Measurements from ENCODE around the gene HNRNPM.
"Not testable (repeated sequence)": the region's sequence is repeated elsewhere in the genome, so short reads cannot be mapped to it uniquely, and the experiment has no call there.

HNRNPM gene, protein sequence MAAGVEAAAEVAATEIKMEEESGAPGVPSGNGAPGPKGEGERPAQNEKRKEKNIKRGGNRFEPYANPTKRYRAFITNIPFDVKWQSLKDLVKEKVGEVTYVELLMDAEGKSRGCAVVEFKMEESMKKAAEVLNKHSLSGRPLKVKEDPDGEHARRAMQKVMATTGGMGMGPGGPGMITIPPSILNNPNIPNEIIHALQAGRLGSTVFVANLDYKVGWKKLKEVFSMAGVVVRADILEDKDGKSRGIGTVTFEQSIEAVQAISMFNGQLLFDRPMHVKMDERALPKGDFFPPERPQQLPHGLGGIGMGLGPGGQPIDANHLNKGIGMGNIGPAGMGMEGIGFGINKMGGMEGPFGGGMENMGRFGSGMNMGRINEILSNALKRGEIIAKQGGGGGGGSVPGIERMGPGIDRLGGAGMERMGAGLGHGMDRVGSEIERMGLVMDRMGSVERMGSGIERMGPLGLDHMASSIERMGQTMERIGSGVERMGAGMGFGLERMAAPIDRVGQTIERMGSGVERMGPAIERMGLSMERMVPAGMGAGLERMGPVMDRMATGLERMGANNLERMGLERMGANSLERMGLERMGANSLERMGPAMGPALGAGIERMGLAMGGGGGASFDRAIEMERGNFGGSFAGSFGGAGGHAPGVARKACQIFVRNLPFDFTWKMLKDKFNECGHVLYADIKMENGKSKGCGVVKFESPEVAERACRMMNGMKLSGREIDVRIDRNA

DNA sequence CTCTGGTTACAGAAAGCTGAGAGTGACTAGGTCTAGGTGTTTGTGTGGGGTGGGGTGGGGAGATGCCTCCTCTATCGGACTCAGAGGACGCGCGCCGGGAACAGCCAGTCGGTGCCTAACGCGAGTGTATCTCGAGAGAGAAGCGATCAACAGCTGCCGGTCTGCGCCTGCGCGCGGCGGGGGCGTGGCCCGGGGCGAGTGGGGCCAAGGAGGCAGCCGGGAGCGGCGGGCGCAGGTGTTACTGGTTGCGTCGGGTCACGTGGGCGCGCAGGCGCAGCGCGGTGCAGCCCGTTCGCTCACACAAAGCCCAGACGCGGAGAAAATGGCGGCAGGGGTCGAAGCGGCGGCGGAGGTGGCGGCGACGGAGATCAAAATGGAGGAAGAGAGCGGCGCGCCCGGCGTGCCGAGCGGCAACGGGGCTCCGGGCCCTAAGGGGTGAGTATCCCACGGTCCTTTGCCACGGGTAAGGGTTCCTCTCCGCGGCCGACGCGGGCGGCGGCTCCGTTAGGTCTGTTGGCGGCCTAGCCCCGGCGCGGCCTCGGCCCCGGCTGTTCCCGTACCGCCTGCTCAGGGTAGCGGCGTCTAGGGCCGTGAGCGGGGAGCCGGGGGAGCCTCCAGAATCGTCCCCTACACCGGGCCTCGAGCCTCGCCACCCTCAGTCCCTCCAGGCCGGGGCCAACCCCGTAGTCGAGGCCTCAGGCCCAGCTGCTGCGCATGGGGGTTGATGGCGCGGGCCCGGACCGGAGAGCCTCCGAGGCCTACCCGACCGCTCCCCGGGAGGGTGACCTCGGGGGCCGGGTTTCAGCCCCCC, at the start of gene HNRNPM:
TSS of gene HNRNPM (plus strand) at position 299 of the 811 bp plus-strand sequence. CDS start at position 323, 24 bp downstream.
- in situ Hi-C loops (cut with HindIII; ENCODE audit: low pct_ligation_motif_present, low pct_unique_long_range_greater_than_20kb, low sequenced_read_pairs) = no loop called here
- peak; percentile 96 for DNase-seq

DNA sequence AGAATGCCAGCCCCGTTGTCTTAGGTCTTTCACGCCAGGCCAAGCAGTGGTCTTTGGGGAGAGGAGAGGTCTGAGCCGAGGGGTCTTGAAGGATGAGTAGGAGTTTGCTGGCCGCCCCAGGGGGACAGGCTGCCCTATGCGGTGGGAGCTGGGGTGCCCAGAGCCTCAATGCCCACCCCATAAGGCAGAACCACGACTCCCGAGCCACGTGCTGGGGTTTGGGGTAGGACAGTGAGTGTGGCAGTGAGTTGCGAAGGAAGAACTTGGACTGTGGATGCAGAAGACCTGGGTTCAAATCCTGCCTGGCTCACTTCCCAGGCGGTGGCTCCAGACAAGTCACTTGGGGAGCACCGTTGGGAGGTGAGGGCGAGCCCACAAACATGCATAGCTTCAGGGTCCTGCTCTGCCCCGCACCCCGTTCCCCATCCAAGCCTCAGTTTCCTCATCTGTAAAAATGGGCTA, 49.1 kb upstream of the HNRNPM start:
- in situ Hi-C loops (cut with HindIII; ENCODE audit: low pct_ligation_motif_present, low pct_unique_long_range_greater_than_20kb, low sequenced_read_pairs) = no loop called here
- no peak for DNase-seq

DNA sequence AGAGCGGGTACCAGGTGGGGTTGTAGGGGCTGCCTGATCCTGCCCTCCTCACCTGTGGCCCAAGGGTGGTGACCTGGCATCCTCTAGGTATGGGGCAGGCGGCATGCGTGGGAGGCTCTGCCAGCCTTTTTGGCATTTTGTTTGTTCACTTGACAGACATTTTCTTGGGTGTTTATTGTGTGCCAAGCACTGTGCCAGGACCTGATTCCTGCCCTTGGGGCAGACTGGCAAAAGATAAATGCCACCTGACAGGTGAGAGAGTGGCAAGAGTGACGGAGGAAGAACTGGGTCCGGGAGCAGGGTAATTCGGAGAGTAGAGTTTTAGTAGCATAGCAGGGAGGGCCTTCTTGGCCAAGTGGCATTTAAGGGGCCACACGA, 48.6 kb upstream of the HNRNPM start:
- in situ Hi-C loops (cut with HindIII; ENCODE audit: low pct_ligation_motif_present, low pct_unique_long_range_greater_than_20kb, low sequenced_read_pairs) = no loop called here
- no peak for DNase-seq

DNA sequence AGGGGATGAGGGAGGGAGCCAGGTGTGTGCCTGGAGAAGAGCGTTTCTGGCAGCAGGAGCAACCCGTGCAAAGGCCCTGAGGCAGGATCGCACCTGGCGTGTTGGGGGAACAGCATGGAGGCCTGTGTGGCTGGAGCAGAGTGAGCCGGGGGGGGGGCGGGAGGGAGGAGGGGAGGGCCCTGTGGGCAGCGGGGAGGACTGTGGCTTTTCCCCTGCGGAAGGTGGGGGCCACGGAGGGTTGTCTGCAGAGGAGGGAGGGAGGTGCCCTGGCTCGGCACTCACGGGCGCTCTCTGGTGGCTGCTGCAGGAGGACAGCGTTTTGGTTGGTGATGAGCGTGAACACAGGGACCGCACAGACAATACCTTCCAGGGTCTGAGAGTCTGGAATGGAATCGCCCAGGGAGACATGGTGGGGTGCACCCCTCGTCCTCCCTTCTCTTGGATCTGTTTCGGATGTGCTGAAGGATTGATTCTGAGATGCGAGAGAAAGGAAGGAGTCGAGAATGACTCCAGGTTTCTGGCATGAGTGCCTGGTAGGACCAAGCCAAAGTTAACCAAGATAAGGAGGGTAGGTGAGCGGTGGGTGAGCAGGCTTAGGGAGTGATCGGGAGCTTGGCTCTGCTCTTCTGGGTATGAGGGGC, 48.1 kb upstream of the HNRNPM start:
- in situ Hi-C loops (cut with HindIII; ENCODE audit: low pct_ligation_motif_present, low pct_unique_long_range_greater_than_20kb, low sequenced_read_pairs) = no loop called here
- DNase-seq = peak; percentile 42

DNA sequence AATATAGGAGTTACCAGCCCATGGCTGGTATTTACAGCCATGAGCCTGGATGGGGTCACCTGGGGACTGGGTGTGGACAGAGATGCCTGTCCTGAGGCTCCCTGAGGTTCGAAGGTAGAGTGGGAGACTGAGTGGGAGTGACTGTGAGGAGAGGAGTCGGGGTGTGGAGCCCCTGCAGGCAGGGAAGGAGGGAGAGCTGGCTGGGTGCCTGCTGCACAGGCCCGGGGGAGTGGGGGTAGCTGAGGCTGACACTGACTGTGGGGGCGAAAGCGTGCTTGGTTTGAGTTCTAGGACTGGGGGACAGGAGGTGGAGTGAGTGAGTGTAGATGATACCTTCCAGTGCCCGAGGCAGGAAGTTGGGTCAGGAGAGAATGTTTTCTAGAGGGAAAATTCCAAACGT, 47.5 kb upstream of the HNRNPM start:
- in situ Hi-C loops (cut with HindIII; ENCODE audit: low pct_ligation_motif_present, low pct_unique_long_range_greater_than_20kb, low sequenced_read_pairs) = no loop called here
- DNase-seq = no peak

DNA sequence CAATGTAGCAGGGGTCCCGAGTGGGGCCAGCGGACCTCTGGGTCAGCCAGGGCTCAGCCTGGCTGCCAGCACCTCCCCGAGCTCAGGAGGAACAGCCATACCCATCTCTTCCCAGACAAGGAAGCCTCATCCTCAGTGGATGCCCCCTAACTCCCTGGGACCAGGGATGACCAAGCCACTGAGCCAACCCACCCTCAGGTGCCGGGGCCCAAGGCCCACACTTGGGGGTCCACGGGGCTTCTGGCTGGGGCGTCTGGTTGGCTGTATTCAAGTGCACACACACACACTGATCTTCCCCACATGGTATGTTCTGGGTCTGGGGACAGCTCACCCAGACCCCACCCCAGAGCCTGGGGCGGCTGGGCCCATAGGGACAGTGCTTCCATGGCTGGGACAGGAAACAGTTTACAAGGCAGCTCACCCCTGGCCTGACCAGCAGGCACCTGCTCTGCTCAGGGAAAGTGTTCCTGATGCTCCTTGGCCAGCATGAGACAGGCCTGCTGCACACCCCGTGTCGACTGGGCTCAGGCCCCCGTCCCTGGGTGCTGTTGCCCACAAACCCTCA, 46.9 kb upstream of the HNRNPM start:
- in situ Hi-C loops (cut with HindIII; ENCODE audit: low pct_ligation_motif_present, low pct_unique_long_range_greater_than_20kb, low sequenced_read_pairs) = no loop called here
- no peak for DNase-seq

DNA sequence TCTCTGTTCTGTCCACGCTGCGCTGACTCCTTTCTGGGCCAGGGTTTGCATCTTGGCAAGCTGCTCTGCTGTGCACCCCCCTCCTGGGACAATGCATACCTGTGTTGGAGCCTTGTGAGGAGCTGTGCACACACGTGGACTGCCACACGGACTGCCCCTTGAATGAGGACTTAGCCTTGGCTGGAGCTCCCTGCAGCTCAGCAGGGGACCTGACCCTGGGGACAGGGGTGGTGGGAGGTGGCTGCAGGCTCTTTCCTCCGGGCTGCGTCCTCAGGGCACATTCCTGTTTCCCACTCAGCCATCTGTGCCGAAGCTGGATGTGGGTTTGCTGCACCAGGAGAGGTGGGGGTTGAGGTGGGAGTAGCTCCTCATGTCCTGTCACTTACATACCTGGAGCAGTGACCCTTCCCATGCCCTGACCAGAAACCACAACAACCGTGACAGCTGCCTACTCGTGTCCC, 46.4 kb upstream of the HNRNPM start:
- in situ Hi-C loops (cut with HindIII; ENCODE audit: low pct_ligation_motif_present, low pct_unique_long_range_greater_than_20kb, low sequenced_read_pairs) = no loop called here
- DNase-seq = no peak

DNA sequence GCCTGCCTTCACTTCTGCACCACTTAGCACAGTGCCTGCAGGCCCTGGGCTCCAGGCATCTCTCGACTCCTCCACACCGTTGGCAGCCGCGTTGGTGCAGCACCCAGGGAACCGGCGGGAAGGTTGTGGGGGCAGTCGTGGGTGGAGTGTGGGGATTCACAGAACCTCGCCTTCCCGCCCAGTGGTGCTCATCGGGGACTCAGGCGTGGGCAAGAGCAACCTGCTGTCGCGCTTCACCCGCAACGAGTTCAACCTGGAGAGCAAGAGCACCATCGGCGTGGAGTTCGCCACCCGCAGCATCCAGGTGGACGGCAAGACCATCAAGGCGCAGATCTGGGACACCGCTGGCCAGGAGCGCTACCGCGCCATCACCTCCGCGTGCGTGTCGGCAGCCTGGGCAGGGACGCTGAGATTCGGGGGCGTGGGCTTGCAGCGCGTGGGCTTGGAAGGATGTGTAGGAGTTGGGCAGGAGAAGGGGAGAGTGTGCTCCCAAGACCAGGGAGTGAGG, 45.0 kb upstream of the HNRNPM start:
- DNase-seq = no peak
- in situ Hi-C loops (cut with HindIII; ENCODE audit: low pct_ligation_motif_present, low pct_unique_long_range_greater_than_20kb, low sequenced_read_pairs) = no loop called here

DNA sequence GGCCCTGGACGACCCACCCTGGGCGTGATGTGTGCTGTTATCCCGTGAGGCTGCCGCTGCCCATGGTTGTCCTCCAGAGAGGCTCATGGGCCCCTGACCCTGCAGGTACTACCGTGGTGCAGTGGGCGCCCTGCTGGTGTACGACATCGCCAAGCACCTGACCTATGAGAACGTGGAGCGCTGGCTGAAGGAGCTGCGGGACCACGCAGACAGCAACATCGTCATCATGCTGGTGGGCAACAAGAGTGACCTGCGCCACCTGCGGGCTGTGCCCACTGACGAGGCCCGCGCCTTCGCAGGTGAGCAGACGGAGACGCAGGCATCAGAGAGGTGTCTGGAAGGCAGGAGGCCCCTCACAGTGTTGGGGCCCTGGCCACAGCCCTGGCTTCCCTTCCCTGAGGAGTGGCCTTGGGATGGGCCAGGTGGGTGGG, 42.8 kb upstream of the HNRNPM start:
- in situ Hi-C loops (cut with HindIII; ENCODE audit: low pct_ligation_motif_present, low pct_unique_long_range_greater_than_20kb, low sequenced_read_pairs) = no loop called here
- no peak for DNase-seq

DNA sequence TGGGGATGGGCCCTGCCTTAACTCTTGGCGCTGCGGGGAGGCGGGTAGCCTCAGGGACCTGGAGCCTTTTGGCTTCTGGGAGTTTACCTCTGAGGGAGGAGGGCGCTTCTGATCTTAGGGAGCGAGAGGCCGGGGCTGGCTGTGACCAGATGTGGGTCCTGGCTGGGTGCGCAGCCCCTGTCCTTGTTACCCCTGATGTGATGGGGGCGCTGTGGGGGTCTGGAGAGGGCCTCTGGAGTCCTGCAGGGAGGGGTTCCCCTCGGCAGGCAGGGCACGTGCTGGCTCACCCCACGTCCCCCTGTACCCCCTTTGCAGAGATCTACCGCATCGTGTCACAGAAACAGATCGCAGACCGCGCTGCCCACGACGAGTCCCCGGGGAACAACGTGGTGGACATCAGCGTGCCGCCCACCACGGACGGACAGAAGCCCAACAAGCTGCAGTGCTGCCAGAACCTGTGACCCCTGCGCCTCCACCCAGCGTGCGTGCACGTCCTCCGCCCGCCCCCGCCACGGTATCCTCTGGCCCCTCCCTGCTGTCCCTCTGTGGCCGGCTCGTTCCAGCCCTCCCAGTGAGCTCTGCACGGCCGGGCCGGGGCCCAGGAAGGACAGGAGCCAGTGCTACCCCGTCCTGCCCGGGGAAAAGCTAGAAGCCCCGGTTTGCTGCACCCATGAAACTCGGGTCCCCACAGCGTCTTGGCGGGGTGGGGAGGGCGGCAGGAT, 41.5 kb upstream of the HNRNPM start:
- no peak for DNase-seq
- in situ Hi-C loops (cut with HindIII; ENCODE audit: low pct_ligation_motif_present, low pct_unique_long_range_greater_than_20kb, low sequenced_read_pairs) = no loop called here

DNA sequence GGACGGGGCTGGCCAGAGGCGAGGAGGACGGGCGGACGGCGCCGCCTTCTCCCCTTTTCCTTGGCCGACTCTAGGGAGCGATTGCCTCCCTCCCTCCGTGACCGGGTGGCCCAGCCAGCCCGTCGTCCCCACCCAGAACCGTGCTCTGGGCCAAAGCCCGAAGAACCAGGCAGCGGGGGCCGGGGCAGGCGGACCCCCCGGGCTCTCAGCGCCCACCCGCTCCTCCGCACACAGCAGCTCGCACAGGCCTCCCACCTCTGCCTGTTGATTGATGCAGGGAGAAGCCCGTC, 41.0 kb upstream of the HNRNPM start:
- in situ Hi-C loops (cut with HindIII; ENCODE audit: low pct_ligation_motif_present, low pct_unique_long_range_greater_than_20kb, low sequenced_read_pairs) = no loop called here
- DNase-seq = no peak

DNA sequence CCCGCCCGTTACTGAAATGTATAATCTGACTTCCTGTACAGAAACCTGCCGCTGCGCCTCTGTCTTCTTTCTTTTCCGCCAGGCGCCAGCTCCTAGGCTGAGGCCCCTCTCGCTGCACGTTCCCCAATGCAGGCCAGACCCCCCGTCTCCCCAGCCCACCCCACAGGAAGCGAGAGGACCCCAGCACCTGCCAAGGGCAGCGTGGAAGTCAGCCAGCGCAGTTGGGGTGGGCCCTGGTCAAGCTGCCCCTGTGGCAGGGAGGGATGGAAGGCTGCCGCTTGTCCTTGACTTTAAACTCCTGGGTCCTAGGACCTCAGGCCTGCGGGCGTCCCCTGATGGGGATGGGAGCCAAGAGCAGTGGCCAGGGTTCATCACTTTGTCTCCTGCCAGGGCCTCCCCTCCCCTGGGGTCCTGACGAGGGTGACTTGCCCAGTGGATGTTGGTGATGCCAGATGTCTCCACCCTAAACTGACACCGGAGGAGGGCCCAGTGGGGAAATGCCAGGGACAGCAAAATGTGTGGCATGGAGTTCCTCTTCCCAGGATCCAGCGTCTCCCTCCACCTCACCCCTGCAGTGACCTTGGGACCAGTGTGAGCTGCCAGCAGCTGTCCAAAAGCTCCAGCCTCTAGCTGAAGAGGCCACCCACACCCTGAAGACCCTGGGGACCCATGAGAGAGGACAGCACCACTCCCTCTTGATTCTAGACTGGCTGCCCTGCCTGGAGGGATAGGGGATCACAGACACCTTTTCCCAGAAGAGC, 40.2 kb upstream of the HNRNPM start:
- in situ Hi-C loops (cut with HindIII; ENCODE audit: low pct_ligation_motif_present, low pct_unique_long_range_greater_than_20kb, low sequenced_read_pairs) = no loop called here
- no peak for DNase-seq

DNA sequence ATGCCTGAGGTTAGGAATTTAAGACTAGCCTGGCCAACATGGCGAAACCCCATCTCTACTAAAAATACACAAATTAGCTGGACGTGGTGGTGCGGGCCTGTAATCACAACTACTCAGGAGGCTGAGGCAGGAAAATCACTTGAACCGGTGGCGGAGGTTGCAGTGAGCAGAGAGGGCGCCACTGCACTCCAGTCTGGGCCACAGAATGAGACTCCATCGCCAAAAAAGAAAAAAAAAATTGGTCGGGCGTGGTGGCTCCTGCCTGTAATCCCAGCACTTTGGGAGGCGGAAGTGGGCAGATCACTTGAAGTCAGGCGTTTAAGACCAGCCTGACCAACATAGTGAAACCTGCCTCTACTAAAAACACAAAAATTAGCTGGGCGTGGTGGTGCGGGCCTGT, 34.1 kb upstream of the HNRNPM start:
- DNase-seq; in situ Hi-C loops (cut with HindIII; ENCODE audit: low pct_ligation_motif_present, low pct_unique_long_range_greater_than_20kb, low sequenced_read_pairs): not testable (repeated sequence)

DNA sequence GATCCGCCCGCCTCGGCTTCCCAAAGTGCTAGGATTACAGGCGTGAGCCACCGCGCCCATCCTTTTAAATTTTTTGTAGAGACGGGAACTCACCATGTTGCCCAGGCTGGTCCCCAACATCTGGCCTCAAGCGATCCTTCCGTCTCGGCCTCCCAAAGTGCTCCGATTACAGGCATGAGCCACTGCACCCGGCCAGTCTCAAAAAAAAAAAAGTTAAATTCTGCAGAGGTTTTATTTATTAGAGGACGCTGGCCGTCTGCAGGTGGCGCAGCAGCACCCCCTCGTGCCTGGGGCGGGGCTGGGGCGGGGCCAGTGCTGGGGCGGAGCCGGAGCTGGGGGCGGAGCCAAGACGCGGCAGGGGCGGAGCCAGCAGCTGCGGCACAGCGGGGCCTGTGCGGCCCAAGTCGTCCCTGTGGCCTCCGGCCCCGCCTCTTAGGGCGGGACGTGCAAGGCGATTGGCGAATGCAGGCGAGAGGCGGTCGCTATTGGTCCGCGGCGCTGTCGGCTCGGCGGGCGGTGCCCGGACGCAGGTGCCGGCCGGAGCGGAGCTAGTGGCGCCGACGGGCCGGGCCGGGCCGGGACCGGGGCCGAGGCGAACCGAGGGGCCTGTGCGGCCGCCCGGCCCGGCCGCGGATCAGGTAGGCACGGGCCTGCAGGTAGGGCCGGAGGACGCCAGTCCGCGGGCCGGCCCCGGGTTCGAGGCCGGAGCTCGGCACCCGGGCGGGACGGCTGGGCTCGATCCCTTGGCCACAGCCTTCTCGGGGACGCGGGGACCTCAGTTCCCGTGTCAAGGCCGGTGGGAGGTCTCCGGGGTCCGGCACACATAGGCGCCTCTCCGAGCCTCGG, 31.8 kb upstream of the HNRNPM start, which contains the start of gene MARCHF2:
TSS of gene MARCHF2 (plus strand) at position 523 of the 846 bp plus-strand sequence. CDS start 8,536 bp downstream, outside the sequence.
- peak; percentile 93 for DNase-seq
- in situ Hi-C loops (cut with HindIII; ENCODE audit: low pct_ligation_motif_present, low pct_unique_long_range_greater_than_20kb, low sequenced_read_pairs) = no loop called here

DNA sequence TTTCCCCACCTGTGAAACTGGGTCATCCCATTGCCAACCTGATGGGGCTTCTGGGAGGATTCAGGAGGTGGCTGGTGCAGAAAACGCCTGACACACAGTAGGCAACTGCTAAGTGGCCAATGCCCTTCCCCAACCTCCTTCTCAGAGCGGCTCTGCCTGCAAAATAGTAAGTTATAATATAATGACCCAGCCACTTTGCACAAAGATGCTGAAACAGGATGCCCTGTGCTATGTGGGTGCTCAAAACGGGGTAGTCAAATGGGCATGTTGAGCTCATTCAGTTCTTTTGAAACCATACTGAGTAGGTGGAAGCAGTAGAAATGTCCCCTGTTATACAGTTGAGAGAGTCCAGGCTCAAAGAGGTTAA, 31.2 kb upstream of the HNRNPM start:
- in situ Hi-C loops (cut with HindIII; ENCODE audit: low pct_ligation_motif_present, low pct_unique_long_range_greater_than_20kb, low sequenced_read_pairs) = no loop called here
- DNase-seq = no peak

DNA sequence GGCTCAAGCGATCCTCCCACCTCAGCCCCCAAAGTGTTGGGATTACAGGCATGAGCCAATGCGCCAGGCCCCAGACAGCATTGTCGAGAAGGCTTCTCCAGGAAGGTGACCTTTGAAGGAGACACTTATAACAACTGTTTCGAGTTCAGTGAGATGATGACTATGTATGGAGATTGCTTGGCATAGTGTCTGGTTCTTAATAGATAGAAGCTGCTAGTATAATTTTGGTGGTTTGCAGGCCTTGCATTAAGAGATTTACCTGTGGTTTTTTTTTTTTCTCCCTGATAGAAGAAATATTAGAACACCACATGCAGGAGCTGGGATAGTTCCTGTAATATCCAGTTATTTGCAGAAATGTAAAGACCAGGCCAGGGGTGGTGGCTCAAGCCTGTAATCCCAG, 28.0 kb upstream of the HNRNPM start:
- no peak for DNase-seq
- in situ Hi-C loops (cut with HindIII; ENCODE audit: low pct_ligation_motif_present, low pct_unique_long_range_greater_than_20kb, low sequenced_read_pairs) = no loop called here

All from ACHN (cell line).